Smooth muscle cell (in vitro differentiated cells): ENCODE data around the gene OSBPL5. TPM values are rescaled to one million over a fixed set of nuclear protein-coding genes. Genes with fewer than 3 reads are reported as not detected.

Source experiments
- DNase-seq: peaks from one replicate; lab custom pipeline; 2025; ENCODE audit not compliant: unreplicated experiment; lab: John Stamatoyannopoulos, UW
- H2AFZ ChIP-seq: fragments of 200-600 bp; sonication (generic); 2 replicates; pipeline ENCODE4 v1.6.0; 2016; ENCODE audit warnings: antibody characterized with exemption, low read depth, mild to moderate bottlenecking
- H3F3A ChIP-seq: fragments of 200-600 bp; sonication (generic); 2 replicates; pipeline ENCODE4 v1.6.0; 2017; ENCODE audit warnings: antibody characterized with exemption, low read depth
- H3K27ac ChIP-seq: fragments of 200-600 bp; sonication (generic); 2 replicates; pipeline ENCODE4 v1.5.1; 2016; ENCODE audit warnings: low read depth, mild to moderate bottlenecking
- H3K27me3 ChIP-seq: fragments of 200-600 bp; sonication (generic); 2 replicates; pipeline ENCODE4 v1.6.1; 2016; ENCODE audit warnings: low read depth, mild to moderate bottlenecking
- H3K36me3 ChIP-seq: fragments of 200-600 bp; sonication (generic); 2 replicates; pipeline ENCODE4 v1.5.1; 2016; ENCODE audit warnings: low read depth
- H3K4me1 ChIP-seq: fragments of 200-600 bp; sonication (generic); 2 replicates; pipeline ENCODE4 v1.5.1; 2016; ENCODE audit warnings: low read depth
- H3K4me2 ChIP-seq: fragments of 200-600 bp; sonication (generic); 2 replicates; pipeline ENCODE4 v1.6.0; 2016; ENCODE audit warnings: mild to moderate bottlenecking
- H3K4me3 ChIP-seq: fragments of 200-600 bp; sonication (generic); 2 replicates; pipeline ENCODE4 v1.5.1; 2016; ENCODE audit warnings: mild to moderate bottlenecking
- H3K79me2 ChIP-seq: fragments of 200-600 bp; sonication (generic); 2 replicates; pipeline ENCODE4 v1.6.0; 2016; ENCODE audit warnings: low read depth, mild to moderate bottlenecking
- H3K9ac ChIP-seq: fragments of 200-600 bp; sonication (generic); 2 replicates; pipeline ENCODE4 v1.6.0; 2016; ENCODE audit warnings: low read depth
- H3K9me3 ChIP-seq: fragments of 200-600 bp; sonication (generic); replicated peaks from 2 replicates; pipeline ENCODE4 v1.5.1; 2016; ENCODE audit warnings: low read depth
- H4K20me1 ChIP-seq: fragments of 200-600 bp; sonication (generic); 2 replicates; pipeline ENCODE4 v1.6.0; 2016; ENCODE audit warnings: low read depth
- CTCF ChIP-seq: fragments of 200-600 bp; sonication (generic); IDR thresholded peaks from 2 replicates; pipeline ENCODE4 v1.5.1; 2017; ENCODE audit warnings: borderline replicate concordance, mild to moderate bottlenecking, antibody characterized with exemption; ENCODE audit not compliant: insufficient read depth, poor library complexity, severe bottlenecking
- WGBS: methylation state at CpG from one replicate; pipeline ENCODE4 v1.1.7; 2016; ENCODE audit warnings: low lambda C conversion rate; 5-methylcytosine and 5-hydroxymethylcytosine counted together
- polyA plus RNA-seq: library from polyadenylated mRNA; unstranded; fragments of >200 nt; fragmentation: Nextera tagmentation; extraction: Ambion mirVana; gene quantifications from 2 replicates; pipeline ENCODE4 v1.2.1, GENCODE V29; 2016
- total RNA-seq: library from RNA; depleted of rRNA; stranded (reverse); fragments of >200 nt; gene quantifications from 2 replicates; pipeline ENCODE4 v1.2.3, GENCODE V29; 2014

OSBPL5 gene
- total and polyA plus RNA-seq, 2 experiments from 2014 or later = 27.3 to 43.4 TPM

DNA sequence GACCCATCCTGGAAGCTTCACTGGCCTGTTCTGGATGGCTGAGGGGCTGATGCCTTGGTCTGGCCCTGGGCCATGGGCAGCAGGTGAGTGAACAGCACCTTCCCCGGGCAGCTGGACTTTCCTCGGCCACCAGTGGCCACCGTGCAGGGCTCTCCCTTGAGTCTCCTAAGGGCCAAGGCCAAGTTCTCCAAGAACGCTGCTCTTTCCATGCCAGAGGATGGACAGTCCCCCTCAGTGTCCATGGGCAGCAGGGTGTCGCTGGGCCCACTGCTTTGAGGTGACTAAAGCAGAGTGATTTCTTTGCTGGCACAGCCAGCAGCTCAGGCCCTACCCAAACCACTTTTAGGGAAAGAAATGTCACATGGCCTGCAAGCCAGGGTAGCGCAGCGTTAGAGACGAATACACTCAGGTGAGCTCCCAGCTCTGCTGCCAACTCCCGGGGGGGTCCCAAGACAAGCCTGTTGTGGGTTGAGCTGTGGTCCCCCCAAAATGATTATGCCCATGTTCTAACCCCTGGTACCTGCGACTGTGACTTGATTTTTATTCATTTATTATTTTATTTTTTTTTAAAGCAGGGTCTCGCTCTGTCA lies 104.6 kb downstream of the OSBPL5 start:
- Histone ChIP-seq H3K9me3 (no peaks in the 10 kb centered on the region), H3F3A (peaks cover 16% of the 10 kb centered on the region), H4K20me1 (peaks cover 6% of the 10 kb centered on the region), H2AFZ (no peak overlapping the region), H3K4me3 (no peak overlapping the region), H3K4me1 (peaks cover 18% of the 10 kb centered on the region), H3K36me3 (no peaks in the 10 kb centered on the region), H3K27me3 (no peaks in the 10 kb centered on the region), H3K4me2 (no peak overlapping the region), H3K27ac (no peak overlapping the region), H3K9ac (no peak overlapping the region), H3K79me2 (peaks cover 16% of the 10 kb centered on the region)
- DNase-seq = no peak
- no peak for TF ChIP-seq CTCF
- 92% methylated on average over 11 of the region's 11 CpGs for WGBS

- TF ChIP-seq CTCF = no peak
Observed at GRCh38 chr11:3058753-3059664, 106.1 kb downstream of the OSBPL5 start.

DNA sequence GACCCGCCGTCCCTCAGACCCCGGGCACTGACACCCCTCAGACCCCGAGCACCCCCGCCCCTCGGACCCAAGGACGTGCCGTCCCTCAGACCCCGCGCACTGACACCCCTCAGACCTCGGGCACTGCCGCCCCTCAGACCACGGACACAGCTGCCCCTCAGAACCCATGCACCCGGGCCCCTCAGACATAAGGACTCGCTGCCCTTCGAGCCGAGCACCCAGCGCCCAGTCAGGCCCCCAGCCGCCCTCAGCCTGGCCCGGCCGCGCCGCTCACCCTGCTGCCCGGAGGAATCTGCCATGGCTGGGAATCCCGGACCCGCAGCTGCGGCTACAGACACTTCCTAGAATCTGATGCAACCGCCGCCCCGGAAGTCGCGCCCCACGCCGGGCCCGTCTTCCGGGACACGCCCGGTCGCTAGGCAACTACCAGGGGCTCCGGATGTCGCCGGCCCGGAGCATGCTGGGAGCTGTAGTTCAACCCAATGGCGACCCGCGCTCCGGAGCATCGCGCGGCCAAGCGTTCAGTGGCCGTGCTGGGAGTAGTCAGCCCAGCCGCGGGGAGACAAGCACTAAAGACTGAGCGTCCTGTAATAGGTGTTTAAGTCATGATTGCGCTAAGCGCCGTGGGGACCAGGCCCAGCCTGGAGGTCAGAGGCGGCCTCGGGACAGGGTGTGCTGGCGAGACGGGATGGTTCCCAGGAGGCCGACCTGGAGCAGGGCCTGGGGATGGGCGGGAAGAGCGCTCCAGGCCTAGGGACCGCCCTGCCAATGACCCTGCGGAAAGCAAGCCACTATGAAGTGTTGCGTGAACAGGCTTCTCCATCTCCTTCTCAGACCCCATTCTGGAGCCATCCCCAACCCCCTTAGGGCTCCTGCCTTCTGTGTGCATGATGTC lies 107.8 kb downstream of the OSBPL5 start, which contains the start of gene CARS1:
TSS of gene CARS1 (minus strand) at position 355 of the 895 bp plus-strand sequence. CDS start at position 299, 56 bp downstream.
- Histone ChIP-seq H3K27me3 (no peaks in the 10 kb centered on the region), H3F3A (peaks cover 16% of the 10 kb centered on the region), H3K79me2 (peaks cover 48% of the 10 kb centered on the region), H3K36me3 (no peaks in the 10 kb centered on the region), H3K4me2 (peak within 1 kb of the TSS; percentile 96), H3K27ac (peak within 1 kb of the TSS; percentile 88), H3K4me3 (peak within 1 kb of the TSS; percentile 84), H3K9ac (peak within 1 kb of the TSS; percentile 95), H3K9me3 (no peaks in the 10 kb centered on the region), H4K20me1 (peaks cover 36% of the 10 kb centered on the region), H3K4me1 (peaks cover 11% of the 10 kb centered on the region), H2AFZ (peak within 1 kb of the TSS; percentile 83)
- DNase-seq = peak; percentile 78
- 3% methylated on average over 59 of the region's 68 CpGs for WGBS
- no peak for TF ChIP-seq CTCF

More at GRCh38 chr11:3058753-3059664, 106.1 kb downstream of the OSBPL5 start:
- no peaks in the 10 kb centered on the region for H3K9me3 ChIP-seq
- peak overlapping the region; percentile 52 for H3K27ac ChIP-seq
- peak overlapping the region; percentile 96 for H3K4me2 ChIP-seq
- no peak overlapping the region for H2AFZ ChIP-seq
- H3K4me1 ChIP-seq = peaks cover 16% of the 10 kb centered on the region
- no peak overlapping the region for H3K4me3 ChIP-seq
- peaks cover 21% of the 10 kb centered on the region for H4K20me1 ChIP-seq
- WGBS = 48% methylated on average over 13 of the region's 13 CpGs
- no peaks in the 10 kb centered on the region for H3K27me3 ChIP-seq
- DNase-seq = no peak
- H3K9ac ChIP-seq = no peak overlapping the region
- H3K79me2 ChIP-seq = peaks cover 31% of the 10 kb centered on the region
- H3K36me3 ChIP-seq = no peaks in the 10 kb centered on the region
- peaks cover 16% of the 10 kb centered on the region for H3F3A ChIP-seq
